SU-DHL-6 (cell line): Measurements from ENCODE around the gene SLC6A11.

Source experiments
- CTCF ChIP-seq: fragments of 200-600 bp; sonication (generic); IDR thresholded peaks from one replicate; pipeline ENCODE4 v1.5.1; 2017; ENCODE audit warnings: antibody characterized with exemption, mild to moderate bottlenecking, low read length, moderate library complexity; ENCODE audit not compliant: insufficient read depth, poor library complexity, severe bottlenecking
- EZH2phosphoT487 ChIP-seq: fragments of 200-600 bp; sonication (generic), shearing (Covaris generic); conservative IDR thresholded peaks from 2 replicates; pipeline ENCODE4 v1.6.1; 2018; ENCODE audit warnings: mild to moderate bottlenecking, antibody characterized with exemption, low read length, moderate library complexity, mixed read lengths

- TF ChIP-seq CTCF (no peak), EZH2phosphoT487 (no peak)
These were observed 44.4 kb upstream of the SLC6A11 start for GRCh38 chr3:10771486-10772270.
